PC-3 (cell line): ENCODE measurements around the gene TAP2. TPM values are rescaled to one million over a fixed set of nuclear protein-coding genes. Genes with fewer than 3 reads are reported as not detected.
A peak's percentile ranks its signal among the peaks of the same experiment; 100 is the strongest.

Experiments
- ATAC-seq: fragments of 200-7000 bp; cut with Tn5 transposase; 2 replicates; pipeline ENCODE4 v1.9.1; 2020; ENCODE audit warnings: mild to moderate bottlenecking, moderate library complexity
- BruUV-seq: library from RNA; stranded (reverse); fragments of 400-500 nt; replicated peaks from 2 replicates; lab custom pipeline; 2021; lab: Mats Ljungman, UMichigan
- CTCF ChIA-PET: fragments of 300-600 bp; sonication (Branson Sonifier 250); formaldehyde crosslinking; loops from one replicate; lab custom pipeline; 2022; ENCODE audit warnings: antibody characterized with exemption; lab: Charles Lee
- POLR2A ChIA-PET: fragments of 300-600 bp; sonication (Branson Sonifier 250); formaldehyde crosslinking; loops from one replicate; lab custom pipeline; 2022; ENCODE audit warnings: antibody characterized with exemption; ENCODE audit not compliant: unreplicated experiment; lab: Charles Lee
- DNase-seq: peaks from one replicate; pipeline ENCODE4 v3.0.0-alpha.2; 2015
- H2AFZ ChIP-seq: fragments of 300-600 bp; sonication (generic); 2 replicates; pipeline ENCODE4 v1.6.0; 2016; ENCODE audit warnings: antibody characterized with exemption, low read length
- H3F3A ChIP-seq: fragments of 300-600 bp; sonication (generic); one replicate; pipeline ENCODE4 v1.6.0; 2017; ENCODE audit warnings: antibody characterized with exemption, low read length, control low read depth, mild to moderate bottlenecking; ENCODE audit not compliant: unreplicated experiment
- H3K27ac ChIP-seq: fragments of 300-600 bp; sonication (generic); 2 replicates; pipeline ENCODE4 v1.5.1; 2016; ENCODE audit warnings: mild to moderate bottlenecking, low read length
- H3K27me3 ChIP-seq: fragments of 300-600 bp; sonication (generic); 2 replicates; pipeline ENCODE4 v1.6.1; 2016; ENCODE audit warnings: low read length, mixed read lengths
- H3K36me3 ChIP-seq: fragments of 300-600 bp; sonication (generic); 2 replicates; pipeline ENCODE4 v1.6.1; 2016; ENCODE audit warnings: low read depth, mixed run types, low read length, mixed read lengths
- H3K4me1 ChIP-seq: fragments of 300-600 bp; sonication (generic); 2 replicates; pipeline ENCODE4 v1.5.1; 2016; ENCODE audit warnings: low read length; ENCODE audit not compliant: insufficient read depth
- H3K4me2 ChIP-seq: fragments of 300-600 bp; sonication (generic); 2 replicates; pipeline ENCODE4 v1.6.0; 2016; ENCODE audit warnings: low read length
- H3K4me3 ChIP-seq: fragments of 300-600 bp; sonication (generic); 2 replicates; pipeline ENCODE4 v1.5.1; 2016; ENCODE audit warnings: mild to moderate bottlenecking, low read length, mixed read lengths
- H3K79me2 ChIP-seq: fragments of 300-600 bp; sonication (generic); 2 replicates; pipeline ENCODE4 v1.6.1; 2017; ENCODE audit warnings: low read length, mixed read lengths
- H3K9ac ChIP-seq: fragments of 300-600 bp; sonication (generic); 2 replicates; pipeline ENCODE4 v1.6.0; 2016; ENCODE audit warnings: mild to moderate bottlenecking, low read length
- H3K9me2 ChIP-seq: fragments of 300-600 bp; sonication (generic); replicated peaks from 2 replicates; pipeline ENCODE4 v1.6.1; 2016; ENCODE audit warnings: mixed run types, low read length, mixed read lengths
- H3K9me3 ChIP-seq: fragments of 300-600 bp; sonication (generic); 2 replicates; pipeline ENCODE4 v1.6.1; 2016; ENCODE audit warnings: low read length, mixed read lengths
- H4K20me1 ChIP-seq: fragments of 300-600 bp; sonication (generic); 2 replicates; pipeline ENCODE4 v1.6.1; 2016; ENCODE audit warnings: low read length, mixed read lengths
- CTCF ChIP-seq: fragments of 300-600 bp; sonication (generic); conservative IDR thresholded peaks from 2 replicates; pipeline ENCODE4 v1.5.1; 2017; ENCODE audit warnings: antibody characterized with exemption, low read depth, mild to moderate bottlenecking, low read length
- EZH2 ChIP-seq: fragments of 300-600 bp; sonication (generic); IDR thresholded peaks from one replicate; pipeline ENCODE4 v1.6.1; 2017; ENCODE audit warnings: antibody characterized with exemption, mild to moderate bottlenecking, low read length; ENCODE audit not compliant: unreplicated experiment
- EZH2phosphoT487 ChIP-seq: fragments of 300-600 bp; sonication (generic); IDR thresholded peaks from 2 replicates; pipeline ENCODE4 v1.6.1; 2018; ENCODE audit warnings: mild to moderate bottlenecking, antibody characterized with exemption, low read length, borderline replicate concordance
- intact Hi-C: fragments of 100-400 bp; cut with micrococcal nuclease; formaldehyde crosslinking; loops from 2 replicates; pipeline ENCODE4 v1.9.0; 2023
- total RNA-seq: library from RNA; depleted of rRNA; stranded (reverse); fragments of >200 nt; gene quantifications from 2 replicates; pipeline ENCODE4 v1.2.3, GENCODE V29; 2014

TAP2 gene
- total RNA-seq, 1 experiment from 2014 or later, result 93.0 TPM

GRCh38 chr6:32853541-32854375 lies 15.2 kb upstream of the TAP2 start, which contains the start of the genes PSMB9 and TAP1:
Gene PSMB9, plus strand, starts transcription at chr6:32854192. Its CDS starts 38 bp downstream, at chr6:32854230.
Gene TAP1, minus strand, starts transcription at chr6:32853704. Its CDS starts 68 bp downstream, at chr6:32853636.
- Histone ChIP-seq H3K9me3 (no peaks in the 10 kb centered on the region), H4K20me1 (no peaks in the 10 kb centered on the region), H3K36me3 (no peaks in the 10 kb centered on the region), H3K27me3 (no peaks in the 10 kb centered on the region), H3K4me3 (peak within 1 kb of the TSS; percentile 83), H3K4me1 (peaks cover 7% of the 10 kb centered on the region), H3K4me2 (peak within 1 kb of the TSS; percentile 100), H2AFZ (peak within 1 kb of the TSS; percentile 96), H3K27ac (peak within 1 kb of the TSS; percentile 72), H3K9ac (peak within 1 kb of the TSS; percentile 55), H3F3A (no peaks in the 10 kb centered on the region), H3K9me2 (no peaks in the 10 kb centered on the region), H3K79me2 (no peaks in the 10 kb centered on the region)
- DNase-seq (peak; percentile 95), ATAC-seq (peak; percentile 87)
- ChIA-PET POLR2A (interaction anchor here (0.5 to 1.1 kb wide), 7 partner anchors 9 to 118 kb away, joined by 3 to 12 read pairs (median 4); partner anchors contain the start of genes PSMB8 and TAP2), CTCF (interaction anchor here (0.6 to 2.7 kb wide), 7 partner anchors 9 to 131 kb away, joined by 3 to 83 read pairs (median 6); partner anchors contain the start of gene TAP2)
- TF ChIP-seq CTCF (peak; percentile 75), EZH2 (no peak), EZH2phosphoT487 (no peak)
- BruUV-seq, result no TSS peak
- intact Hi-C loops, result loop anchor here (1.0 kb wide), 2 partner anchors 9 to 15 kb away; partner anchors contain the start of genes PSMB8 and TAP2

GRCh38 chr6:32852844-32853540 lies 14.5 kb upstream of the TAP2 start:
- Histone ChIP-seq H3K27ac (0 out of 2 replicates have a peak overlapping the region, but pooled peaks have one; percentile 72), H4K20me1 (no peaks in the 10 kb centered on the region), H3K9ac (peak overlapping the region; percentile 55), H3K9me3 (no peaks in the 10 kb centered on the region), H3F3A (no peaks in the 10 kb centered on the region), H3K4me2 (peak overlapping the region; percentile 100), H3K27me3 (no peaks in the 10 kb centered on the region), H3K9me2 (no peaks in the 10 kb centered on the region), H3K4me1 (peaks cover 7% of the 10 kb centered on the region), H2AFZ (peak overlapping the region; percentile 96), H3K79me2 (no peaks in the 10 kb centered on the region), H3K36me3 (no peaks in the 10 kb centered on the region), H3K4me3 (peak overlapping the region; percentile 83)
- DNase-seq (peak; percentile 36), ATAC-seq (peak; percentile 42)
- POLR2A ChIA-PET, result interaction anchor here (0.5 to 1.1 kb wide), 6 partner anchors 8 to 119 kb away, joined by 3 to 8 read pairs (median 4); partner anchors contain the start of gene PSMB8
- TF ChIP-seq EZH2phosphoT487 (no peak), CTCF (no peak), EZH2 (no peak)
- BruUV-seq, result no TSS peak
- CTCF ChIA-PET, result interaction anchor here (0.6 to 2.7 kb wide), 6 partner anchors 8 to 131 kb away, joined by 4 to 83 read pairs (median 6); partner anchors contain the start of gene TAP2
- intact Hi-C loops, result loop anchor here (1.0 kb wide), 1 partner anchor 15 kb away; the partner anchor contains the start of gene TAP2
